CD4-positive, alpha-beta T cell (primary cell): ENCODE measurements around the gene FNDC1. TPM values are rescaled to one million over a fixed set of nuclear protein-coding genes. Genes with fewer than 3 reads are reported as not detected.
A peak's percentile ranks its signal among the peaks of the same experiment; 100 is the strongest.

Experiments
- ATAC-seq: fragments of 200-7000 bp; cut with Tn5 transposase; one replicate; pipeline ENCODE4 v1.10.0; 2022; ENCODE audit warnings: mild to moderate bottlenecking; ENCODE audit not compliant: poor library complexity
- CTCF ChIA-PET: fragments of 350-600 bp; sonication (Branson Sonifier 250); formaldehyde crosslinking; loops from one replicate; lab custom pipeline; 2021; ENCODE audit warnings: antibody characterized with exemption, inconsistent platforms; lab: Charles Lee
- POLR2A ChIA-PET: fragments of 350-600 bp; sonication (Branson Sonifier 250); formaldehyde crosslinking; loops from one replicate; lab custom pipeline; 2021; ENCODE audit warnings: antibody characterized with exemption, inconsistent platforms; lab: Charles Lee
- DNase-seq, 14 experiments: peaks; one replicate each; pipeline ENCODE4 v3.0.0-alpha.2; 2013 to 2020; ENCODE audit warnings: mixed read lengths in 2 of 14
- H3K27ac ChIP-seq, 2 donors: one replicate each; pipeline versions ENCODE4 v1.5.1 to v1.7.0; 2013; ENCODE audit warnings: low read length in 2 of 2, low read depth in 1 of 2, mild to moderate bottlenecking in 1 of 2
- H3K27me3 ChIP-seq, 2 experiments: 1 replicate in 1 of 2; 2 replicates in 1 of 2; pipeline versions ENCODE4 v1.6.1 to v1.7.0; 2013; ENCODE audit warnings: low read length in 2 of 2, control low read depth in 1 of 2, mild to moderate bottlenecking in 1 of 2, moderate library complexity in 1 of 2; ENCODE audit not compliant: insufficient read depth in 2 of 2, control insufficient read depth in 1 of 2
- H3K36me3 ChIP-seq: one replicate; pipeline ENCODE4 v1.6.1; 2013; ENCODE audit warnings: low read length, control low read depth; ENCODE audit not compliant: insufficient read depth
- H3K4me1 ChIP-seq: one replicate; pipeline ENCODE4 v1.6.1; 2013; ENCODE audit warnings: low read length, control low read depth; ENCODE audit not compliant: insufficient read depth
- H3K4me3 ChIP-seq: one replicate; pipeline ENCODE4 v1.5.1; 2013; ENCODE audit warnings: mild to moderate bottlenecking, low read length, moderate library complexity
- H3K9me3 ChIP-seq, 2 experiments: 1 replicate in 1 of 2; 2 replicates in 1 of 2; pipeline versions ENCODE4 v1.6.1 to v1.7.0; 2013; ENCODE audit warnings: low read length in 2 of 2, mild to moderate bottlenecking in 2 of 2, control low read depth in 1 of 2, moderate library complexity in 1 of 2; ENCODE audit not compliant: control insufficient read depth in 1 of 2, insufficient read depth in 1 of 2
- H3K27ac Mint-ChIP-seq: one replicate; pipeline ENCODE4 v1.8.0; 2020; ENCODE audit warnings: mixed read lengths
- H3K27me3 Mint-ChIP-seq: one replicate; pipeline ENCODE4 v1.8.0; 2021; ENCODE audit warnings: mixed read lengths
- H3K36me3 Mint-ChIP-seq: one replicate; pipeline ENCODE4 v1.8.0; 2021; ENCODE audit warnings: low read depth, mixed read lengths
- H3K4me1 Mint-ChIP-seq: one replicate; pipeline ENCODE4 v1.8.0; 2021; ENCODE audit warnings: low read depth, mixed read lengths
- H3K4me3 Mint-ChIP-seq: one replicate; pipeline ENCODE4 v1.8.0; 2020; ENCODE audit warnings: mild to moderate bottlenecking, mixed read lengths
- H3K9me3 Mint-ChIP-seq: one replicate; pipeline ENCODE4 v1.8.0; 2020; ENCODE audit warnings: mixed read lengths
- intact Hi-C, 2 experiments: fragments of 100-400 bp; cut with DNase I in 1 of 2; cut with micrococcal nuclease in 1 of 2; formaldehyde crosslinking; loops; one replicate each; pipeline versions ENCODE4 v1.15.1 to v1.9.0; 2023 to 2025; cut with DNase I, micrococcal nuclease
- total RNA-seq, 174 experiments: library from RNA in 2 of 174; stranded (reverse) in 2 of 174; gene quantifications; one replicate each; pipeline ENCODE4 v1.2.3 and lab custom pipeline; 2021 to 2026
- TF ChIP-seq, protein P1 (sequence below): fragments of 200-600 bp; IDR thresholded peaks from one replicate; pipeline ENCODE4 v1.8.0; 2022; ENCODE audit warnings: antibody characterized with exemption, mild to moderate bottlenecking

The FNDC1 gene
- total RNA-seq, 2 experiments from 2014 or later, result not detected

DNA sequence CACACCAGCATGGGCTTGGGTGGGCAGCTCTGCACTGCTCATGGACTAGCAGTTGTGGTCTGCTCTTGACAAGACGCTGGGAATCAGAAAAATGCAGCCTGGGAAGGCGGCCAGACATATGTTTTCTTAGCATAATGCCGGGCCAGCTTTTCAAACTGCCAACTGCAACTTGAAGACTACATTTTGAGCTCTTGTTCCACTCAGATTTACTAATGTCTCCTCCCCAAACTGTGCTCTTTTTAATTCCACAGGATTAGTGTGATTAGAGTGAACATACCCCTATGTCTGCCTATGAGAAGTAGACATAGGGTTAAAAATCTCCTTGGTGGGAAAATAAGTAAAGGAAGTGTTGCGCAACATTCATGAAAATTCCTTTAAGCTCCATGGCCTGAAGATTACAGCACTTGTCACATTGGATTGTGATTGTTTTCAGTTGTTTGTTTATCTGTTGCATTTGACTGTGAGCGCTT, 5.3 kb upstream of the FNDC1 start:
- Mint-ChIP-seq H3K4me3 (no peak overlapping the region), H3K27ac (no peak overlapping the region), H3K9me3 (no peaks in the 10 kb centered on the region), H3K4me1 (peaks cover 13% of the 10 kb centered on the region), H3K27me3 (peaks cover 75% of the 10 kb centered on the region), H3K36me3 (no peaks in the 10 kb centered on the region)
- Histone ChIP-seq H3K36me3 (no peaks in the 10 kb centered on the region), H3K9me3 (peaks cover 0 to 3% of the 10 kb centered on the region in 2 experiments), H3K4me1 (peaks cover 6% of the 10 kb centered on the region), H3K27ac (no peak overlapping the region), H3K27me3 (peaks cover 14 to 28% of the 10 kb centered on the region in 2 experiments), H3K4me3 (no peak overlapping the region)
- TF ChIP-seq, protein P1, sequence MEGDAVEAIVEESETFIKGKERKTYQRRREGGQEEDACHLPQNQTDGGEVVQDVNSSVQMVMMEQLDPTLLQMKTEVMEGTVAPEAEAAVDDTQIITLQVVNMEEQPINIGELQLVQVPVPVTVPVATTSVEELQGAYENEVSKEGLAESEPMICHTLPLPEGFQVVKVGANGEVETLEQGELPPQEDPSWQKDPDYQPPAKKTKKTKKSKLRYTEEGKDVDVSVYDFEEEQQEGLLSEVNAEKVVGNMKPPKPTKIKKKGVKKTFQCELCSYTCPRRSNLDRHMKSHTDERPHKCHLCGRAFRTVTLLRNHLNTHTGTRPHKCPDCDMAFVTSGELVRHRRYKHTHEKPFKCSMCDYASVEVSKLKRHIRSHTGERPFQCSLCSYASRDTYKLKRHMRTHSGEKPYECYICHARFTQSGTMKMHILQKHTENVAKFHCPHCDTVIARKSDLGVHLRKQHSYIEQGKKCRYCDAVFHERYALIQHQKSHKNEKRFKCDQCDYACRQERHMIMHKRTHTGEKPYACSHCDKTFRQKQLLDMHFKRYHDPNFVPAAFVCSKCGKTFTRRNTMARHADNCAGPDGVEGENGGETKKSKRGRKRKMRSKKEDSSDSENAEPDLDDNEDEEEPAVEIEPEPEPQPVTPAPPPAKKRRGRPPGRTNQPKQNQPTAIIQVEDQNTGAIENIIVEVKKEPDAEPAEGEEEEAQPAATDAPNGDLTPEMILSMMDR, result no peak
- no peak for DNase-seq
- ATAC-seq, result no peak
- CTCF ChIA-PET, result interaction anchor here (0.7 kb wide), 1 partner anchor 1040 kb away, joined by 3 read pairs; no protein-coding TSS in a partner anchor
- POLR2A ChIA-PET, result no interaction called here
- intact Hi-C loops, result no loop called here

DNA sequence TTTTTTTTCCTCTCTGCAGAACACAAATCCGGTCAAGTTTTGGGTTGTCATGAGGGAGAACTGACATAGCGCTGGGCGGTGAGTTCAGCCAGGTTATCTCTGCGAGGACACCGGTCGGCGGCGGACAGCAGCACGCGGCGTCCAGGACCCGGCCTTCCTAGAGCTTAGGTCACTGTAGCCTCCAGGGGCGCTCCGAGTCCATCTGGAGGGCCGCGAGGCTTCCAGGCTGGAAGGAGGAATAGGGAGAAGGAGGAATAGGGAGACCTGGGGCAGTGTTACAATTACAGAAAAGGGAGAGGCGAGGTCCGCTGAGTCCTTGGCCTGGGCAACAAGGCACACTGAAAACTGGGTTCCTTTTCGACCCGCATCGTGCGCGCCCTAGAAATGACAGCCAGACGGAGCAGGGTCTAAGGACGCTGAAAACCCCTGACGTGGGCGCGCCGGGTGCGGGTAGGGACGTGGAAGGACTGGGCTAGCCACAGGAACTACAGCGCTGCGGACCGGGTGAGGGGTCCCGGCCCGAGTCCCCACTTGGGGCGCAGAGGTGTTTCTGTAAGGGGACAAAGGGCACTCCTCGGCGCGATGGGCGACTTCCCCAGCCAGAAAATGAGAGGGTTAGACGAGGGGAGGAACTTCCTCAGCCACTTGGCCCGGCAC, 536 bp upstream of the FNDC1 start:
- Histone ChIP-seq H3K36me3 (no peaks in the 10 kb centered on the region), H3K4me3 (peak overlapping the region; percentile 26), H3K27me3 (peaks cover 38 to 66% of the 10 kb centered on the region in 2 experiments), H3K4me1 (peaks cover 15% of the 10 kb centered on the region), H3K27ac (no peak overlapping the region), H3K9me3 (no peaks in the 10 kb centered on the region)
- Mint-ChIP-seq H3K9me3 (no peaks in the 10 kb centered on the region), H3K4me1 (peaks cover 22% of the 10 kb centered on the region), H3K4me3 (peak overlapping the region; percentile 81), H3K27ac (no peak overlapping the region), H3K36me3 (no peaks in the 10 kb centered on the region), H3K27me3 (peaks cover 90% of the 10 kb centered on the region)
- intact Hi-C loops, result no loop called here
- DNase-seq (no peak), ATAC-seq (peak; percentile 17)
- POLR2A ChIA-PET, result no interaction called here
- TF ChIP-seq, protein P1, result no peak
- CTCF ChIA-PET, result no interaction called here

DNA sequence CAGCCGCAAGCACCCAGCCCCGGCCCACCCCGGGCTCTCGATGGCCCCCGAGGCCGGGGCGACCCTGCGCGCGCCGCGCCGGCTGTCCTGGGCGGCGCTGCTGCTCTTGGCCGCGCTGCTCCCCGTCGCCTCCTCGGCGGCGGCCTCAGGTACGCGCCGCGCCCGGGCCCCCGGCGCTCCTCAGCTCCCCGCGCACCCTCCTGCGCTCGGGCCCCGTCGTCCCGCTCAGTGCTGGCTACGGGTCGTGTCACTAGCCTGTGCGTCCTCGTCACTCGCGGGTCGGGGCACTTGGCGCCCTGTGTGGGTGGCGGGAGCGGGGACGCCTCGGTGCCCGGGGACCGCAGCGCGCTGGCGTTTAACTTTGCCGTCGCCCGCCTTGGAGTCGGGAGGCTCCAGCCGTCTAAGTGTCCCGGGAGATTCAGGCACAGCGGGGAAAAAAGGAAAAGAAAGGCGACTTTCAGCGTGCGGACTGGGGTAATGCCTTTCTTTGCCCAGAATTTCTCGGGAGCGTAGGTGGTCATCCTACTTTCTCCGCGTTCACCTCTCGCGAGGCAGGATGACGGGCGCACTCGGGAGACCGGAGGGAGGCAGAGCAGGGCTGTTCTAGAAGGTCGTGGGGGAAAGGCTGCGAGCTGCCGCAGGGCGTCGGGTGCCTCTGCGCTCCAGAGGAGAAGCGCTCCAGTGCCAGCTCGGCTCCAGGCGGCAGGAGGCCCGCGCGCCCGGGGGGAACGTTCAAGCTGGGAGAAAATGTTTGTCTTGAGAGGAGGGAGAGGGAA, 545 bp downstream of the FNDC1 start:
- POLR2A ChIA-PET, result no interaction called here
- peaks cover 39 to 76% of the 10 kb centered on the region in 2 experiments for H3K27me3 ChIP-seq

More for the DNA sequence above, 545 bp downstream of the FNDC1 start:
- Mint-ChIP-seq H3K36me3 (no peaks in the 10 kb centered on the region), H3K27me3 (peaks cover 92% of the 10 kb centered on the region), H3K9me3 (no peaks in the 10 kb centered on the region), H3K4me1 (peaks cover 25% of the 10 kb centered on the region), H3K4me3 (peak overlapping the region; percentile 59), H3K27ac (no peak overlapping the region)
- Histone ChIP-seq H3K36me3 (no peaks in the 10 kb centered on the region), H3K4me1 (peaks cover 21% of the 10 kb centered on the region), H3K9me3 (no peaks in the 10 kb centered on the region), H3K27ac (no peak overlapping the region), H3K4me3 (peak overlapping the region; percentile 27)
- ATAC-seq, result peak; percentile 30
- intact Hi-C loops, result loop anchor here in 1 of 2 experiments (5.0 to 10.0 kb wide), 2 partner anchors 1288 to 1365 kb away; no protein-coding TSS in a partner anchor
- DNase-seq, result peak in 3 of 14 experiments; percentile 18 to 27 (median 23)
- CTCF ChIA-PET, result no interaction called here
- TF ChIP-seq, protein P1, result no peak
